ENCODE results near the gene KCNT1.

The KCNT1 gene

DNA sequence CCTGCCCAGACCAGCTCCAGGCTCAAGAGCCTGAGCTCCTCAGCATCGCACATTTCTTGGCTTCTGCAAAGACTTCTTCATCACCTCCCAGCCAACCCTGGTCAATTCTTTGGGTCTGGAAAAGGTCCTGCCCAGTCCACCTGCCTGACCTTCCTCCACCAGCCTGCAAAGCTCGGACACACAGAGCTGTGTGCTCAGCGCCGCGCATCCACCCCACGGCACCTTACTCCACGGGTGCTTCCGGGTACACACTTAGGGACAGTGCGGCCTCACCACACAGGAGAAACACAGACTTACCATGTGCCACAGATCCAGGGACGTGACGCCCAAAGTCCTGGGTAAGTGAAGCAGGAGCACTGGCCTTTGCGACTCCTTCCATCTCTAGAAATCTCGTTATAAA, 97.3 kb downstream of the KCNT1 start:
- H3K4me3 ChIP-seq (ENCODE audit: low read depth, low read length) = no peak overlapping the region
- no peaks in the 10 kb centered on the region for H3K36me3 ChIP-seq (ENCODE audit: insufficient read depth, low read length)
- no peak overlapping the region for H3K27ac ChIP-seq (ENCODE audit: low read depth, low read length)
- H3K4me1 ChIP-seq (ENCODE audit: control insufficient read depth, insufficient read depth, low read length, unreplicated experiment) = no peaks in the 10 kb centered on the region
- no peaks in the 10 kb centered on the region; the same call in 1 of the 2 replicates for H3K27me3 ChIP-seq (ENCODE audit: insufficient read depth, low read length)
- H3K79me2 ChIP-seq (ENCODE audit: control insufficient read depth, insufficient read depth, low read length, unreplicated experiment) = no peaks in the 10 kb centered on the region
- H2AFZ ChIP-seq (ENCODE audit: low read length, unreplicated experiment) = no peak overlapping the region

DNA sequence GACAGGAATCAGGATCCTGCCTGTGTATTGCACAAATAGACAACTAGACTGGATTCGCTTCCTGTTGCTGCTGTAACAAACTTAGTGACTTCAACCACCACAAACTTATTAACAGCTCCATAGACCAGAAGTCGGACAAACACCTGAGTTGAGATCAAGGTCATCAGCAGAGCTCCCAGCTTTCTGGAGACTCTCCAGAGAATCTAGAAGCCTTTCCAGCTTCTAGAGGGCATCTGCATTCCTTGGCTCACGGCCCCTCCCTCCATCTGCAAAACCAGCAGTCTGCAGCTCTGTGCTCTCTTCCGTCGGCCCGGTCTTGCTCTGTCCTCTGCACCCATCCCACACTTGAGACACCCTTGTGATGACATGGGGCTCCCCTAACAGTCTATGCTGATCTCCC, 99.1 kb downstream of the KCNT1 start:
- H3K4me3 ChIP-seq (ENCODE audit: low read depth, low read length) = no peak overlapping the region
- H2AFZ ChIP-seq (ENCODE audit: low read length, unreplicated experiment) = no peak overlapping the region
- H3K27ac ChIP-seq (ENCODE audit: low read depth, low read length) = no peak overlapping the region
- H3K27me3 ChIP-seq (ENCODE audit: insufficient read depth, low read length) = no peaks in the 10 kb centered on the region; the same call in 1 of the 2 replicates
- H3K79me2 ChIP-seq (ENCODE audit: control insufficient read depth, insufficient read depth, low read length, unreplicated experiment) = no peaks in the 10 kb centered on the region
- H3K36me3 ChIP-seq (ENCODE audit: insufficient read depth, low read length) = no peaks in the 10 kb centered on the region
- no peaks in the 10 kb centered on the region for H3K4me1 ChIP-seq (ENCODE audit: control insufficient read depth, insufficient read depth, low read length, unreplicated experiment)

DNA sequence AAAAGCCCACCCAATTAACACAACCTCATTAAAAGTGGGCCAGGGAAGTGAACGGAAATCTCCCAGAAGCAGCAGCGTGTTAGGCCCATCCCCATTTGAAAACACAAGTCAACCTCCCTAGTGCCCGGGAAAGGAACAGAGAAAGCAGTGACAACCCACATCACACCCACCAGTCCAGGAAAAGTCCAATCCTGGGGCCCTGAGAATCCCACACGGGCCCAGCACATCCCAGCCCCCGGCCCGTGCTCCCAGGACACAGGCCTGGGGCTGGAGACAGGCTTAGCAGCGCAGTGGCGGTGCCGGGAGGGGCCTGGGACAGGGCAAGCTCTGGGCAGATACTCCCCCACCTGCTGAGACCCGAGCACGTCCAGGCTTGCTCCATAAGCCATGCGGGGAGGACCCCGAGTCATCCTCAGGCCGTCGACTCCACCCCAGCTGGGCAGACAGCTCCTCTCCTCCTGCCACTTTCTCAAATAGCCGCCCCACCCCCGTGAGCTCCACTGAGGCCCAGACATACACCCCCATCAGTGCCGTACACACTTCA, 101.0 kb downstream of the KCNT1 start:
- Histone ChIP-seq H3K27me3 (ENCODE audit: insufficient read depth, low read length) (no peaks in the 10 kb centered on the region), H3K36me3 (ENCODE audit: insufficient read depth, low read length) (no peaks in the 10 kb centered on the region), H3K27ac (ENCODE audit: low read depth, low read length) (no peak overlapping the region), H2AFZ (ENCODE audit: low read length, unreplicated experiment) (no peak overlapping the region), H3K79me2 (ENCODE audit: control insufficient read depth, insufficient read depth, low read length, unreplicated experiment) (no peaks in the 10 kb centered on the region), H3K4me3 (ENCODE audit: low read depth, low read length) (no peak overlapping the region), H3K4me1 (ENCODE audit: control insufficient read depth, insufficient read depth, low read length, unreplicated experiment) (no peaks in the 10 kb centered on the region)

DNA sequence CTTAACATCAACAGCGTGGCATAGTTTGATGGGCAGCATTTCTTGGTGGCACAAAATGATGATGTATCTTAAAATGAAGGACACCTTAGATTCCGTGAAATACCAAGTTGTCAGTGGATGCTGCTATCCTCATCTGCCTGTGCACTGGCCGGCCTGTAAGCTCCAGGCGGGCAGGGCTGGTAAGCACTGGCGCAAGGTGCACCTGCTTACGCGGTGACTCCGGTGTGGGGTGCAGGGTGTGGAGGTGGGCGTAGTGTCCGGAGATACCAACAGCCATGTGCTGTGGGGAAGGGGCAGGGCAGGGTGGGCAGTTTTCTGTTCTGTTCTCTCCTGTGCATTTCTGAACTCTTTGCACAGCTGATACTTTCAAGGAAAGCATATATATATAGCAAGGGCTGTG, 101.5 kb downstream of the KCNT1 start:
- Histone ChIP-seq H3K27ac (ENCODE audit: low read depth, low read length) (no peak overlapping the region), H2AFZ (ENCODE audit: low read length, unreplicated experiment) (no peak overlapping the region), H3K36me3 (ENCODE audit: insufficient read depth, low read length) (no peaks in the 10 kb centered on the region), H3K4me1 (ENCODE audit: control insufficient read depth, insufficient read depth, low read length, unreplicated experiment) (no peaks in the 10 kb centered on the region), H3K27me3 (ENCODE audit: insufficient read depth, low read length) (no peaks in the 10 kb centered on the region), H3K4me3 (ENCODE audit: low read depth, low read length) (no peak overlapping the region), H3K79me2 (ENCODE audit: control insufficient read depth, insufficient read depth, low read length, unreplicated experiment) (no peaks in the 10 kb centered on the region)

DNA sequence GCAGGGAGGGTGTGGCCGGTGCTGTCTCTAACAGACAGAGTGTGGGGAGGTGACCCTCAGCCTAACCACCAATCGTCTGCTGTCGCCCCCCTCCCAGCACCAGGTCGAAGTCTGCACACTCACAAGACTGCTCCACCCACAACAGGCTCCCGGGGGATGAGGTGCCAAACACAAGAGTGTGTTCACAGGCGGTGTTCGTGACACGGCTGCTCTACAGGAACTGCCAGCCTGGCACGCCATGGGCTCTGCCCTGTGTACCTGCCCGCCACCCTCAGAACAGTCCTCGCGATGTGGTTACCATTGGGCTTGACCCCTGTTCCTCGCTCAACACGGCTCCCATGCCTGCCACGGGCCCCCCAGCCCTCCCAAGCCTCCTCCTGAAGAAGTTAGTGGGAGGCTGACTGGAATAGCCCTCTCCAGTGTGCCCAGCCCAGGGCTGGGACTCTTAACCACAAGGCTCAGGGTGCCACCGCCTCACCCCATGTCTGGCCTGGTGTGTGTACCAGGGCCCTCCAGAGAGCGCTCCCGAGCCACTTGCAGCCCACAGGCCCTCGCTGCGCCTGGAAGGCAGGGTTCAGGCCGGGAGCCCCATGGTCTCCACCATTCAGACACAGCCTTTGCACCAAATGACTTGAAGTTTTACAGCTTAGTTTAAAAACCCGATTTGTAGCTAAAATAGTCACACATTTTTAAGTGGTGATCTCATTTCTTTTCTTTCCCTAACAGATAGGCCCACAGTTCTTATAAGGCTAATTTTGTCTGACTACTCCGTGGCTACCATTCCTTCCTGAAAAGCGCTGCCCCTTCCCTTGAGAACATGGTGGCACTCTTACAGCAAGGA, 102.8 kb downstream of the KCNT1 start:
- Histone ChIP-seq H3K4me3 (ENCODE audit: low read depth, low read length) (no peak overlapping the region), H3K4me1 (ENCODE audit: control insufficient read depth, insufficient read depth, low read length, unreplicated experiment) (peaks cover 13% of the 10 kb centered on the region), H3K36me3 (ENCODE audit: insufficient read depth, low read length) (no peaks in the 10 kb centered on the region), H2AFZ (ENCODE audit: low read length, unreplicated experiment) (no peak overlapping the region), H3K79me2 (ENCODE audit: control insufficient read depth, insufficient read depth, low read length, unreplicated experiment) (no peaks in the 10 kb centered on the region), H3K27me3 (ENCODE audit: insufficient read depth, low read length) (no peaks in the 10 kb centered on the region), H3K27ac (ENCODE audit: low read depth, low read length) (no peak overlapping the region)

DNA sequence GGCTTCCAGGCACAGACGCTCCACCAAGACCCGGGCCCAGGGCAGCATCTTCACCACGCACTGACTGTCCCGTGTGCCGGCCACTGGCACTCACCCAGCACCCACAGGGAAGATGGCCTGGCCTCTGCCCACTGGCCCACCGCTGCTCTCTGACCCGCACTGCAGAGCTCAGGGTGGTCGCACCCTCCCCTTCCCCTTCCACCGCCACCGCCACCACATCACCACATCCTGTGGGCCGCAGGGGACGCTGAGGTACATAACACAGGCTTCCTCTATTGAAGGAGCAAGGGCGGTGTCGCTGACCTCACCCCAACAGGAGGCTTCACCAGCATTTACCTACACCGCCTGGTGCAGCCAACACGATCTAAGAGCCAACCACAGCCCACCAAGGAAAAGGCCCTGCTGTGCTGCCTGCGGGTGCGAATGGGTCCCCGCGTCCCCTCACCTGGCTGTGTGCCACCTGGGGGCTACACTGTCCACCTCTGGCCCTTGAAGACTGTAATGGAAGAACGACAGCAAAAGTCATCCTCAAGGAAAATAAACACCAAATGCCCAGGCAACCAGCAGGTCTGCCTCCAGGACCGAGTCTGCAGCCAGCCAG, 103.5 kb downstream of the KCNT1 start:
- H3K79me2 ChIP-seq (ENCODE audit: control insufficient read depth, insufficient read depth, low read length, unreplicated experiment) = no peaks in the 10 kb centered on the region
- no peaks in the 10 kb centered on the region for H3K36me3 ChIP-seq (ENCODE audit: insufficient read depth, low read length)
- H3K4me1 ChIP-seq (ENCODE audit: control insufficient read depth, insufficient read depth, low read length, unreplicated experiment) = peaks cover 16% of the 10 kb centered on the region
- no peak overlapping the region for H2AFZ ChIP-seq (ENCODE audit: low read length, unreplicated experiment)
- H3K27me3 ChIP-seq (ENCODE audit: insufficient read depth, low read length) = no peaks in the 10 kb centered on the region
- H3K27ac ChIP-seq (ENCODE audit: low read depth, low read length) = no peak overlapping the region
- H3K4me3 ChIP-seq (ENCODE audit: low read depth, low read length) = no peak overlapping the region

DNA sequence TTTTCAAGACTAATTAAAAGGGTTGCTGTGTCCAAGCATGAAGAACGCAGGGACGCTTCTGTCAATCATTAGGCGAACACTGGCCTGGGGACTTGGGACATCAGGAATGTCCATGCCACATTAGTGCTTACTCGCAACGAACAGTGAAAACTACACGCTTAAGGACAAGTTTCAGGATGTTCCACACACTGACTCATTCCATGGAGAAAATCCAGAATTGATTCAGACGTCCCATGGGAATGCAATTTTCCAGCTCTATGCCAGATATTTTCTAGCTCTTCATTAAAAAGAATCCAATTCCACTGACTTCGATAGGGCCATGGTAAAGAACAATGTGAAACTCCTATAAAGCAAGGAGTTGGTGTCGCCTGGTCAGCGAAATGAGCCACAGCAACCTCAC, 107.2 kb downstream of the KCNT1 start:
- H3K4me1 ChIP-seq (ENCODE audit: control insufficient read depth, insufficient read depth, low read length, unreplicated experiment) = peaks cover 16% of the 10 kb centered on the region
- no peaks in the 10 kb centered on the region for H3K27me3 ChIP-seq (ENCODE audit: insufficient read depth, low read length)
- H3K4me3 ChIP-seq (ENCODE audit: low read depth, low read length) = no peak overlapping the region
- 0 out of 2 replicates have a peak, but pooled peaks cover 11% of the 10 kb centered on the region for H3K36me3 ChIP-seq (ENCODE audit: insufficient read depth, low read length)
- H2AFZ ChIP-seq (ENCODE audit: low read length, unreplicated experiment) = no peak overlapping the region
- H3K79me2 ChIP-seq (ENCODE audit: control insufficient read depth, insufficient read depth, low read length, unreplicated experiment) = no peaks in the 10 kb centered on the region
- no peak overlapping the region for H3K27ac ChIP-seq (ENCODE audit: low read depth, low read length)

DNA sequence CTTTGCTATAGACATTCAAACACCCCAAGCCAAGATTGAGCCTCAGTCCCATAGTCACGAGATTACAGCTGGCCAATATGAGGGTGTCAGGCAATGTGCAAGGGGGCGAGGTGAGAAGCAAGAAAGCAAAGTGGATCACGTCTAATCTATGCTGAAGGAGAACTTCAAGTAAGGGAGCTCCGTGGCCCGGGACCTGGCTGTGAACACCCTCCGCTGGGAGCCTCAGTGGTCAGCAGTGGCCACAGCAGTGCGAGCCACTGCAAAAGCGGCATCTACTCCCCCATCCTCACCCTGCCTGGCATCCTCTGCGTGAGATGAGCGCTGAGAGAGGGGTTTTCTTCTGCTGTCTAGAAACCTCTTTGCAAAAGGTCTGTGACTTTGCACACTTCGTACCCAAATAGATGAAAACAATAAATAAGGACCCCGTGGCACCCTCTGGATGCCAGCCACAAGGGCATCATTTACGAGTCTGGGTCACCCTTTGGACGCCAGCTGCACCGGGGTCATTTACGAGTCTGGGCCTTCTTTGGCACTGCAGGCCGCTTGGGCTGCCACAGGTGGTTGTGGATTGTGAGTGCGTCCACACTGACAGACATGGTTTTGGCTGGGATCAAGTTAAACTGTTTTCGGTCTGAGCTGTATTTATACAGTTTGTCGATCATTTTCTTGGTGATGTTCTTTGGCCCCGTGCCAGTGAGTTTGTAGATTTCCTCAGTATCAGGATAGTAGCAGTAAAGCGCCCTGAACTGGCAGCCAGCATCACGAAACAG, 109.0 kb downstream of the KCNT1 start:
- no peak overlapping the region for H3K27ac ChIP-seq (ENCODE audit: low read depth, low read length)
- no peak overlapping the region for H3K4me3 ChIP-seq (ENCODE audit: low read depth, low read length)
- H2AFZ ChIP-seq (ENCODE audit: low read length, unreplicated experiment) = no peak overlapping the region
- H3K79me2 ChIP-seq (ENCODE audit: control insufficient read depth, insufficient read depth, low read length, unreplicated experiment) = no peaks in the 10 kb centered on the region
- no peaks in the 10 kb centered on the region for H3K27me3 ChIP-seq (ENCODE audit: insufficient read depth, low read length)
- H3K36me3 ChIP-seq (ENCODE audit: insufficient read depth, low read length) = 0 out of 2 replicates have a peak, but pooled peaks cover 11% of the 10 kb centered on the region
- H3K4me1 ChIP-seq (ENCODE audit: control insufficient read depth, insufficient read depth, low read length, unreplicated experiment) = peaks cover 16% of the 10 kb centered on the region

DNA sequence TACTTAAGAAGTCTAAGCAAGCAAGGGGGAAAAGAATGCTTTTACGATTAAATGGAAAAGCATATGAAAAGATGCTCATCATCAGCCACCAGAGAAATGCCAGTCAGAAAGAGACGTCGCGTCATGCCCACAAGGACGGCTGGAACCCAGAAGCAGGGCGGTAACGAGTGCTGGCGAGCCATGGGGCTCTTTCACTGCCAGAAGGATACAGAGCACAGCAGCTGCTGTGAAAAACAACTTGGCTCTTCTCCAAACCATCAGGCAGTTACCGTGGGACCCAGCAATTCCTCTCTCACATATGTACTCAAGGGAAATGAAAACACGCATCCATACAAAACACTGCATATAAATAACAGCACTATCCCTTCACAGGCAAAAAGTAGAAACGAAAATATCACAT, 109.8 kb downstream of the KCNT1 start:
- 0 out of 2 replicates have a peak, but pooled peaks cover 11% of the 10 kb centered on the region for H3K36me3 ChIP-seq (ENCODE audit: insufficient read depth, low read length)
- no peak overlapping the region for H3K4me3 ChIP-seq (ENCODE audit: low read depth, low read length)
- no peak overlapping the region for H2AFZ ChIP-seq (ENCODE audit: low read length, unreplicated experiment)
- H3K27me3 ChIP-seq (ENCODE audit: insufficient read depth, low read length) = no peaks in the 10 kb centered on the region
- no peaks in the 10 kb centered on the region for H3K79me2 ChIP-seq (ENCODE audit: control insufficient read depth, insufficient read depth, low read length, unreplicated experiment)
- no peak overlapping the region for H3K27ac ChIP-seq (ENCODE audit: low read depth, low read length)
- H3K4me1 ChIP-seq (ENCODE audit: control insufficient read depth, insufficient read depth, low read length, unreplicated experiment) = peaks cover 16% of the 10 kb centered on the region

DNA sequence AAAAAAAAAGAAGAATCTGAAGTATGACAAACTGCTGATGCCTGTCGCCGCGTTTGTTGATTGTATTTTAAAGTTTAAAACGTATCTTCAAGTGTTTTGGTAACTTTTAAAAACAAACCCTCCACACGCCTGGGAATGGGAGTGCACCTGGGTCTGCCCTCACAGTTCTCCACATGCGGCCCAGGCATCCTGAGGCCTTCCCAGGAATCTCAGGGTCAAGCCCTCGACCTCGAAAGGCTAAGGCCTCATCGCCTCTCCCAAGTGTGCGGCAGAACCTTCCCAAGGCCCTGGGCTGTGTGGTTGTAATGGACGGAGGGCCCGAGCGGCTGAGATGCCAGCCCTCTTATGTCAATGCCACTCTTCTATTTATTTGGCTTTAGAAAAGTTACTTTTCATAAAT, 111.0 kb downstream of the KCNT1 start:
- no peaks in the 10 kb centered on the region for H3K79me2 ChIP-seq (ENCODE audit: control insufficient read depth, insufficient read depth, low read length, unreplicated experiment)
- no peak overlapping the region for H2AFZ ChIP-seq (ENCODE audit: low read length, unreplicated experiment)
- no peaks in the 10 kb centered on the region for H3K27me3 ChIP-seq (ENCODE audit: insufficient read depth, low read length)
- no peak overlapping the region for H3K4me3 ChIP-seq (ENCODE audit: low read depth, low read length)
- H3K4me1 ChIP-seq (ENCODE audit: control insufficient read depth, insufficient read depth, low read length, unreplicated experiment) = peaks cover 16% of the 10 kb centered on the region
- H3K27ac ChIP-seq (ENCODE audit: low read depth, low read length) = no peak overlapping the region
- 0 out of 2 replicates have a peak, but pooled peaks cover 11% of the 10 kb centered on the region for H3K36me3 ChIP-seq (ENCODE audit: insufficient read depth, low read length)

Data from ACC112 (cell line).